Breast epithelium (tissue), 3 donors: ENCODE results near the gene PKN1.

Experiments
- CTCF ChIP-seq, 3 donors: fragments of 450-650 bp; IDR thresholded peaks; one replicate each; pipeline ENCODE4 v1.5.1; 2016 to 2017; ENCODE audit warnings: antibody characterized with exemption in 3 of 3, mild to moderate bottlenecking in 3 of 3, moderate library complexity in 3 of 3
- POLR2A ChIP-seq: fragments of 450-650 bp; IDR thresholded peaks from one replicate; pipeline ENCODE4 v1.6.1; 2016; ENCODE audit warnings: antibody characterized with exemption, mild to moderate bottlenecking, moderate library complexity

DNA sequence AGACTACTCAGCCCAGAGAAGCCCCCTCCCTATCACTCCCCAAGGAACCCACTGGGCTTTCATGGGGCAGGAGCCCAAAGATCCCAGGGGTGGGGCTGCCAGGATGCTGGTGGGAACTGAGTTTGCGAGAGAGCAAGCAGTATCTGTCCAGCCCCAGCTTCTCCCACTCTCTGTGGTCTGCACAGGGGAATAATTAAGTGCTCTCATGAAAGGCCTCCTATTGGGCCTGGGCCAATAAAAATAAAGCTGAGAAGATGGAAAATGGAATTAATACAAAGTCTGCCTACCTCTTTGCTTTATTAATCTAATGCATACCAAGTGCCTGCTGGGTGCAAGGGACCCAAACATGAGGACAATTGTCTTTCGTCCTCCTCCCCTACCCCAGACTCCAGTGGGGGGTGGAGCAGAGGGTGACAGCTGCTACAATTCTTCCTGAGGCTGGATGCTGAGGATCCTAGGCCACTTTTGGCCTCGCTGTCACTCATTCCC is 19.4 kb upstream of the PKN1 start:
- TF ChIP-seq CTCF (IDR thresholded peaks at IDR 0.05) (no peak), POLR2A (no peak)
